GM18868 (cell line): Measurements from ENCODE around the gene TREH.
"Not testable (repeated sequence)": the region's sequence is repeated elsewhere in the genome, so short reads cannot be mapped to it uniquely, and the experiment has no call there.

Experiments
- ATAC-seq: cut with Tn5 transposase; IDR thresholded peaks from one replicate; pipeline ENCODE4 v1.9.1; 2021; ENCODE audit warnings: mild to moderate bottlenecking, moderate library complexity; ENCODE audit not compliant: unreplicated experiment

Gene TREH

DNA sequence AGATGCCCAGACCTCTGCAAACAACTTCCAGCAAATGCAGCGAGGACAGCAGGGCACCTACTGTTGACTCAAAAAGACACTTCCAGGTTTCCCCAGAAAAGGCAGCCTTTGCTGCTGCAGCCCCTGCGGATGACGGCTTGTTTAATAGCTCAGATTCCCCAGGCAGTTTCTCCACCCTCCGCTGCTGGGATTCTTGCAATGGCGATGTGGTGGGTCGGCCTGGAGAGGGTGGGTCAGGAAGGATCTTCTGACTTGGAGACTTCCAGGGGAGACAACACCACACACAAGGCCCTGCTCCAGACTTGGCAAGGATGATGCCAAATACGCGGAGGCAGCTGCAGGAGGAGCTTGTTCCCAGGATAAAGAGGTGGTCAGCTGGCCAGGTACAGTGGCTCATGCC is 17.9 kb upstream of the TREH start:
- ATAC-seq: no peak

GRCh38 chr11:118696673-118697226 is 17.3 kb upstream of the TREH start:
- ATAC-seq: no peak

GRCh38 chr11:118694771-118695170 is 15.3 kb upstream of the TREH start:
- no peak for ATAC-seq

- no peak for ATAC-seq
Measured at GRCh38 chr11:118694185-118694584, 14.7 kb upstream of the TREH start.

GRCh38 chr11:118691926-118692830 is 12.7 kb upstream of the TREH start:
- ATAC-seq: no peak

GRCh38 chr11:118690553-118691304 is 11.3 kb upstream of the TREH start:
- no peak for ATAC-seq

- peak; percentile 80 for ATAC-seq
Measured at GRCh38 chr11:118689852-118690552, 10.6 kb upstream of the TREH start.

DNA sequence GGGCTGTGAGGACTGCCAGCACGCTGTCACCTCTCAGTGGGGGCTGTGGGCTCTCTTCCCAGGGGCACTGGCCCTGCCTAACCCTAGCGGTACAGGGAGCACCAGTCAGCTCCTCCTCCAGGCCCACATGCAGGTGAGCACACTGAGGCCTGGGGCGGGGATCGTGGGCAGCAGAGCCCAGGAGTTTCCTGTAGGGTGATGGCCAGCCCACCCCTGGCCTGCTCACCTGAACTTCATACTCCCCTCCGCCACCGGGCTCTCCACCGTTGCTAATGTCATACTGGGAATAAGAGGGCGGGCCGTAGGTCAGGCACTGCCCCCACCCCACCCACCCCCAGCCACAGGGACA is 10.0 kb upstream of the TREH start:
- no peak for ATAC-seq

- ATAC-seq: no peak
Measured at GRCh38 chr11:118688851-118689502, 9.5 kb upstream of the TREH start.

GRCh38 chr11:118688339-118688738 is 8.9 kb upstream of the TREH start:
- not testable (repeated sequence) for ATAC-seq

- ATAC-seq: no peak
Measured at GRCh38 chr11:118687906-118688305, 8.5 kb upstream of the TREH start.

DNA sequence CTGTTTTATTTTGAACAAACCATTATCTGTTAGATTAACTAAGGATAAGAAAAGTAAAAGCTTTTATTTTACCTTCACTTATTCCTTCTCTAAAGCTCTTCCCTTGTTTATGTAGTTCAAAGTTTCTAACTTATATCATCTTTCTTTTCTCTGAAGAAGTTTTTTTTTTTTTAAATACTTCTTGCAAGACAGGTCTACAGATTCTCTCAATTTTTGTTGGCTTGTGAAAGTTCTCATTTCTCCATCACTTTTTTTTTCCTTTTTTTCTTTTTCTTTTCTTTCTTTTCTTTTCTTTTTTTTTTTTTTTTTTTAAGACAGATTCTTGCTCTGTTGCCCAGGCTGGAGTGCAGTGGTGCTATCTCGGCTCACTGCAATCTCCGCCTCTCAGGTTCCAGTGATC is 4.7 kb upstream of the TREH start:
- no peak for ATAC-seq

DNA sequence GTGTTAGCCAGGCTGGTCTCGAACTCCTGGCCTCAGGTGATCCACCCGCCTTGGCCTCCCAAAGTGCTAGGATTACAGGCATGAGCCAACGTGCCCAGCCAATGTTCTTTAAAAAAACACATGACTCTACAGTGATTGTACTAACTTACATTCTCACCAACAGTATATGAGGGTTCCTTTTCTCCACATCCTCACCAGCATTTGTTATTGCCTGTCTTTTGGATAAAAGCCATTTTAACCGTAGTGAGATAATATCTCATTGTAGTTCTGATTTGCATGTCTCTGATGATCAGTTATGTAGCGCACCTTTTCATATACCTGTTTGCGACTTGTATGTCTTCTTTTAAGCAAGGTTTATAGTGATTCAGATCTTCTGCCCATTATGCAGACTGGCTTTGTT is 3.5 kb upstream of the TREH start:
- ATAC-seq: not testable (repeated sequence)

- ATAC-seq: no peak
Measured at GRCh38 chr11:118682372-118682771, 2.9 kb upstream of the TREH start.

- not testable (repeated sequence) for ATAC-seq
Measured at GRCh38 chr11:118678908-118679307, 542 bp downstream of the TREH start.

DNA sequence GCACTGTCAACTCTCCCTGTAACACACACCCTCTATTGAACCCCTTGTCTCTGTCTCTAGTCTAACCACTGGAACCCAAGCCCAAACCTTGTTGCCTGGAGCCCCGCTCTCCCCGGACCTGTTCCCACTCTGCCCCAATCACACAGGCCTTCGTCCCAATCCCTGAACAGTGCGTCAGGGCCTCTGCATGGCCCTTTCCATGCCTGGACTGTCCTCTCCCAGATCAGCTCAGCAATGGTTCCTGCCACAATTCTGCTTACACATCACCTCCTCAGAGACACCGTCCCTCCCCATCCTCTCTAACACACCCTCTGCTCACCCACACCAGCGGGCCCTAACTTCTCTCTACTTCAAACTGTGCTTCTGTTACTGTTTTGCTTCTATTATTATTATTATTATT is 1.5 kb downstream of the TREH start:
- ATAC-seq: no peak

GRCh38 chr11:118674082-118674435 is 5.4 kb downstream of the TREH start:
- no peak for ATAC-seq

GRCh38 chr11:118673361-118674081 is 5.9 kb downstream of the TREH start:
- ATAC-seq: no peak

GRCh38 chr11:118672846-118673245 is 6.6 kb downstream of the TREH start:
- no peak for ATAC-seq

DNA sequence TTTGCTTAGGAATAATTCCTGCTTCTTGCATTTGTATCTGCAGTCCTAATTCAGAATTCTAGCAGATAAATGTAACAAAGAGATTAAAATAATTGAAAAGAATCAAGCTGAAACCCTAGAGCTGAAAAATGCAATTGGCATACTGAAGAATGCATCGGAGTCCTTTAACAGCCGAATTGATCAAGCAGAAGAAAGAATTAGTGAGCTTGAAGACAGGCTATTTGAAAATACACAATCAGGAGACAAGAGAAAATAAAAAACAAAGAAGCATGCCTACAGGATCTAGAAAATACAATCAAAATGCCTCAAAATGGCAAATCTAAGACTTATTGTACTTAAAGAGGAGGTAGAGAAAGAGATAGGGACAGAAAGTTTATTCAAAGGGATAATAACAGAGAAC is 8.2 kb downstream of the TREH start:
- ATAC-seq: no peak
